H1 (cell line): Measurements from ENCODE around the gene CRIP1. TPM values are rescaled to one million over a fixed set of nuclear protein-coding genes. Genes with fewer than 3 reads are reported as not detected.

Experiments
- CTCF ChIA-PET: fragments of 300-600 bp; sonication (Branson Sonifier 250); formaldehyde crosslinking; loops from one replicate; lab custom pipeline; 2021; ENCODE audit not compliant: partially characterized antibody; lab: Charles Lee
- POLR2A ChIA-PET: fragments of 300-600 bp; sonication (Branson Sonifier 250); formaldehyde crosslinking; loops from one replicate; lab custom pipeline; 2021; ENCODE audit warnings: inconsistent platforms; ENCODE audit not compliant: partially characterized antibody; lab: Charles Lee
- DNase-seq, 2 experiments: peaks; one replicate each; pipeline versions ENCODE4 v3.0.0 to v3.0.0-alpha.2; 2010 to 2022; ENCODE audit warnings: low spot score in 2 of 2, low read depth in 1 of 2, mixed read lengths in 1 of 2
- FAIRE-seq: peaks from 2 replicates; lab custom pipeline; 2011; peaks lifted over from hg19 to GRCh38; lab: Jason Lieb, UNC
- H2AFZ ChIP-seq: 2 replicates; pipeline ENCODE4 v1.8.1; 2012; ENCODE audit warnings: low read length, inconsistent platforms
- H2AK5ac ChIP-seq: 2 replicates; pipeline ENCODE4 v1.6.1; 2013; ENCODE audit warnings: low read depth, low read length
- H2BK120ac ChIP-seq: replicated peaks from 2 replicates; pipeline ENCODE3; 2013; ENCODE audit warnings: low read depth, low read length, inconsistent platforms
- H2BK12ac ChIP-seq: 2 replicates; pipeline ENCODE4 v1.6.1; 2013; ENCODE audit warnings: low read depth, low read length
- H2BK15ac ChIP-seq: 2 replicates; pipeline ENCODE4 v1.6.1; 2013; ENCODE audit warnings: low read length
- H2BK20ac ChIP-seq: 2 replicates; pipeline ENCODE4 v1.6.1; 2013; ENCODE audit warnings: low read length
- H2BK5ac ChIP-seq: 2 replicates; pipeline ENCODE4 v1.6.1; 2013; ENCODE audit warnings: low read depth, low read length
- H3K14ac ChIP-seq: 2 replicates; pipeline ENCODE4 v1.6.1; 2013; ENCODE audit warnings: inconsistent platforms; ENCODE audit not compliant: insufficient read length
- H3K18ac ChIP-seq: 2 replicates; pipeline ENCODE4 v1.6.1; 2013; ENCODE audit warnings: low read length; ENCODE audit errors: extremely low read depth
- H3K23ac ChIP-seq: 2 replicates; pipeline ENCODE4 v1.6.1; 2013; ENCODE audit warnings: inconsistent platforms; ENCODE audit not compliant: insufficient read length
- H3K23me2 ChIP-seq: 2 replicates; pipeline ENCODE4 v1.6.1; 2013; ENCODE audit warnings: low read depth, low read length
- H3K27ac ChIP-seq: 2 replicates; pipeline ENCODE4 v1.6.1; 2011; ENCODE audit warnings: low read depth, low read length, inconsistent platforms
- H3K27me3 ChIP-seq, 4 experiments: replicated peaks in 1 of 4; 1 replicate in 1 of 4; 2 replicates in 3 of 4; pipeline versions ENCODE4 v1.6.1 to v1.8.1; 2011 to 2013; ENCODE audit warnings: low read length in 3 of 4, mild to moderate bottlenecking in 3 of 4, inconsistent platforms in 2 of 4, mixed read lengths in 2 of 4, moderate library complexity in 1 of 4; ENCODE audit not compliant: control insufficient read depth in 3 of 4, insufficient read depth in 3 of 4; ENCODE audit errors: extremely low read depth in 1 of 4
- H3K36me3 ChIP-seq, 4 experiments: 2 replicates each; pipeline versions ENCODE4 v1.6.1 to v1.8.1; 2011 to 2013; ENCODE audit warnings: mild to moderate bottlenecking in 4 of 4, low read length in 3 of 4, moderate library complexity in 2 of 4, control low read depth in 1 of 4, inconsistent platforms in 1 of 4; ENCODE audit not compliant: insufficient read depth in 4 of 4, control insufficient read depth in 2 of 4
- H3K4ac ChIP-seq: replicated peaks from 2 replicates; pipeline ENCODE3; 2013; ENCODE audit warnings: low read length, low read depth, mixed read lengths, inconsistent platforms; ENCODE audit not compliant: insufficient read length
- H3K4me1 ChIP-seq, 4 experiments: replicated peaks in 1 of 4; 1 replicate in 1 of 4; 2 replicates in 3 of 4; pipeline versions ENCODE4 v1.6.1 to v1.8.1; 2011 to 2013; ENCODE audit warnings: low read length in 3 of 4, inconsistent platforms in 2 of 4, mixed read lengths in 1 of 4; ENCODE audit not compliant: insufficient read depth in 4 of 4, control insufficient read depth in 3 of 4
- H3K4me2 ChIP-seq, 2 experiments: 2 replicates each; pipeline versions ENCODE4 v1.6.1 to v1.8.1; 2011 to 2013; ENCODE audit warnings: low read depth in 2 of 2, low read length in 2 of 2, control low read depth in 1 of 2, inconsistent platforms in 1 of 2, mild to moderate bottlenecking in 1 of 2; ENCODE audit not compliant: insufficient read depth in 1 of 2
- H3K4me3 ChIP-seq, 4 experiments: fragments of 200-600, 300-600 bp in 1 of 4; sonication (generic), shearing (Covaris generic), sonication (Bioruptor Twin) in 1 of 4; 2 replicates each; pipeline versions ENCODE4 v1.5.1 to v1.8.1; 2011 to 2016; ENCODE audit warnings: low read length in 4 of 4, low read depth in 3 of 4, control low read depth in 2 of 4, inconsistent platforms in 2 of 4, mild to moderate bottlenecking in 2 of 4, mixed read lengths in 1 of 4, moderate library complexity in 1 of 4; ENCODE audit not compliant: insufficient read depth in 2 of 4; ENCODE audit errors: extremely low read depth in 1 of 4
- H3K56ac ChIP-seq: replicated peaks from 2 replicates; pipeline ENCODE3; 2013; ENCODE audit warnings: low read depth, mild to moderate bottlenecking, mixed read lengths, low read length, inconsistent platforms; ENCODE audit not compliant: insufficient read length
- H3K79me1 ChIP-seq: 2 replicates; pipeline ENCODE4 v1.6.1; 2013; ENCODE audit warnings: low read depth, low read length, control low read depth
- H3K79me2 ChIP-seq, 2 experiments: 2 replicates each; pipeline versions ENCODE4 v1.6.1 to v1.8.1; 2012 to 2013; ENCODE audit warnings: low read length in 2 of 2, mild to moderate bottlenecking in 2 of 2, inconsistent platforms in 1 of 2; ENCODE audit not compliant: insufficient read depth in 2 of 2, control insufficient read depth in 1 of 2
- H3K9ac ChIP-seq, 4 experiments: replicated peaks in 1 of 4; 1 replicate in 1 of 4; 2 replicates in 3 of 4; pipeline versions ENCODE4 v1.6.1 to v1.8.1; 2011 to 2013; ENCODE audit warnings: low read depth in 3 of 4, low read length in 3 of 4, control low read depth in 2 of 4, mild to moderate bottlenecking in 2 of 4, moderate library complexity in 2 of 4, inconsistent platforms in 1 of 4; ENCODE audit errors: extremely low read depth in 1 of 4
- H3K9me3 ChIP-seq, 2 experiments: 2 replicates each; pipeline versions ENCODE4 v1.6.1 to v1.8.1; 2012 to 2013; ENCODE audit warnings: mild to moderate bottlenecking in 2 of 2, moderate library complexity in 2 of 2, control low read depth in 1 of 2, inconsistent platforms in 1 of 2, low read depth in 1 of 2, low read length in 1 of 2, mixed read lengths in 1 of 2; ENCODE audit not compliant: insufficient read depth in 2 of 2
- H4K20me1 ChIP-seq, 2 experiments: replicated peaks in 1 of 2; 2 replicates each; pipeline versions ENCODE3 to v1.8.1; 2011 to 2013; ENCODE audit warnings: inconsistent platforms in 2 of 2, low read length in 2 of 2, mild to moderate bottlenecking in 1 of 2; ENCODE audit not compliant: insufficient read depth in 2 of 2, control insufficient read depth in 1 of 2
- H4K5ac ChIP-seq: 2 replicates; pipeline ENCODE4 v1.6.1; 2013; ENCODE audit warnings: low read length, low read depth, mixed read lengths, inconsistent platforms; ENCODE audit not compliant: insufficient read length
- H4K8ac ChIP-seq: 2 replicates; pipeline ENCODE4 v1.8.0; 2013; ENCODE audit warnings: mild to moderate bottlenecking, moderate library complexity, low read length, inconsistent platforms; ENCODE audit not compliant: insufficient read depth; ENCODE audit errors: extremely low read depth
- H4K91ac ChIP-seq: replicated peaks from 2 replicates; pipeline ENCODE3; 2013; ENCODE audit warnings: low read length, mixed read lengths, inconsistent platforms; ENCODE audit not compliant: insufficient read length
- KDM4A ChIP-seq: IDR thresholded peaks from one replicate; pipeline ENCODE4 v1.7.1; 2012; ENCODE audit warnings: low read depth, mild to moderate bottlenecking, moderate library complexity, low read length, inconsistent platforms; ENCODE audit not compliant: severe bottlenecking
- NANOG ChIP-seq: IDR thresholded peaks from 2 replicates; pipeline ENCODE4 v1.6.1; 2011; ENCODE audit warnings: low read length, low read depth, mild to moderate bottlenecking, inconsistent platforms; ENCODE audit not compliant: insufficient read depth, poor library complexity, severe bottlenecking
- RAD21 ChIP-seq, 2 experiments: IDR thresholded peaks in 1 of 2; conservative IDR thresholded peaks in 1 of 2; 2 replicates each; pipeline ENCODE4 v1.6.1; 2011; ENCODE audit warnings: low read depth in 2 of 2, low read length in 2 of 2, improper control_type of control experiment in 1 of 2, inconsistent platforms in 1 of 2, mild to moderate bottlenecking in 1 of 2, moderate library complexity in 1 of 2
- SIN3A ChIP-seq, 2 experiments: IDR thresholded peaks in 1 of 2; conservative IDR thresholded peaks in 1 of 2; 2 replicates each; pipeline ENCODE4 v1.6.1; 2011 to 2012; ENCODE audit warnings: low read length in 2 of 2, improper control_type of control experiment in 1 of 2, low read depth in 1 of 2, mild to moderate bottlenecking in 1 of 2
- TCF12 ChIP-seq: IDR thresholded peaks from 2 replicates; pipeline ENCODE4 v1.6.1; 2011; ENCODE audit warnings: low read depth, mild to moderate bottlenecking, low read length
- WGBS, 2 experiments: shearing (Covaris generic) in 1 of 2; methylation state at CpG; one replicate each; pipeline versions ENCODE4 v1.1.6 to v1.1.7; 2013 to 2015; ENCODE audit warnings: low lambda C conversion rate in 2 of 2, mixed read lengths in 2 of 2, inconsistent platforms in 1 of 2, low coverage in 1 of 2, missing lambda C conversion rate in 1 of 2; ENCODE audit not compliant: insufficient replicate concordance in 2 of 2, insufficient coverage in 1 of 2, insufficient read length in 1 of 2; ENCODE audit errors: extremely low coverage in 1 of 2, missing lambda C conversion rate in 1 of 2; 5-methylcytosine and 5-hydroxymethylcytosine counted together
- polyA plus RNA-seq, 7 experiments: library from polyadenylated mRNA; depleted of rRNA in 3 of 7; stranded (reverse) in 5 of 7; unstranded in 2 of 7; fragments of >200 nt in 5 of 7; fragments of 200-250 nt in 2 of 7; gene quantifications; 1 replicate in 5 of 7; 2 replicates in 1 of 7; 4 replicates in 1 of 7; pipeline versions ENCODE4 v1.2.1 to v1.2.3, GENCODE V29; 2011 to 2013; ENCODE audit warnings: missing spikeins in 2 of 7, mixed read lengths in 2 of 7
- total RNA-seq: library from RNA; stranded (reverse); fragmentation: NEBNext Ultra II Directional; extraction: Animal tissue kit (Norgen Biotek cat#: 25700); gene quantifications from 2 replicates; pipeline ENCODE4 v1.2.1, GENCODE V29; 2021
- TF ChIP-seq, protein P1 (sequence below), 3 experiments: IDR thresholded peaks; 1 replicate in 2 of 3; 2 replicates in 1 of 3; pipeline versions ENCODE4 v1.5.1 to v1.6.1; 2011; ENCODE audit warnings: low read length in 3 of 3, mild to moderate bottlenecking in 3 of 3, inconsistent platforms in 2 of 3, low read depth in 1 of 3, moderate library complexity in 1 of 3; ENCODE audit not compliant: insufficient read depth in 1 of 3; ENCODE audit errors: control extremely low read depth in 1 of 3

CRIP1 gene
- total and polyA plus RNA-seq, 2 of the 8 experiments (the other 6 are each of a cell fraction or from before 2014, with no cell fraction given) = 1.2 to 2.2 TPM

DNA sequence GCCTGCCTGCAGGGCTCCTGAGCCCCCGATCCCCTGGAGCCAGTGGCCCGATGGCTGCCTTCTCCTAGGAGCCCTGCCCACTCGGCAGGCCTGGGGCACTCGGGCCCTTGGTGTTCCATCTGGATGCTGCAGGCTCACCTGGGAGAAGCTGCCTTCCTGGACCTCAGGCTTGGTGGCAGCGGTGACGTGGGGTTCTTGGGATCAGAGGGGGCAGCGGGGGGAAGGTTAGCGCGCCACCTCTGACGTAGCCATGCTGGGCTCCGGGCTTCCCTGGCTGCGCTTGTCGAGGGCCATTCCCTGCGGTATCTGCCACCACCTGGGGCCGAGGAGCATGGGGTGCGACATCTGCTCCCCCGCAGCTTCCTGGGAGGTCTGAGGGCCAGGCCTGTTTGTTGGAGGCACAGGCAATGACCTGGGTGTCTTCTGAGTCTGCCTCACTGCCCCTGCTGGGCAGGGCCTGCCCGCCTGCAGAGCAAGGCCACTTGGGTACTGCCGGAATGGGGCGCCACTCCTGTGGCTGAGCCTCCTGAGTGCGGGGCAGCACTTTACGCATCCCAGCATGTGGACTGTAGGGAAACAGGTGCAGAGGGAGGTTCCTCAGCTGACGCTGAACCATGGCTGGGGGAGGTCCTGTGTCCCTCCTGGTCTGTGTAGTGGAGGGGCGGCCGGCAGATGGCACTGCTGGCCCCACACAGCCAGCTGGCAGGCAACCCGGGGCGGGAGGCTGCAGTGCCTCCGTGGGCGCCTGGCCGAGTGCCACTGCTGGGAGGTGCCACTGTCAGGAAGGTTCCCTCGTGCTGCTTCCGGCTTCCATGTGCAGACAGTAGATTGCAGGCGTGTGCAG lies 46.8 kb upstream of the CRIP1 start:
- ChIA-PET POLR2A (interaction anchor here (1.5 to 2.6 kb wide), 3 partner anchors 9 to 19 kb away, joined by 3 to 10 read pairs (median 5); no protein-coding TSS in a partner anchor), CTCF (interaction anchor here (1.1 kb wide), 1 partner anchor 32 kb away, joined by 4 read pairs; no protein-coding TSS in a partner anchor)
- H3K27ac ChIP-seq = no peak overlapping the region
- no peaks in the 10 kb centered on the region for H3K27me3 ChIP-seq
- H3K23ac ChIP-seq = no peak overlapping the region
- peaks cover 34% of the 10 kb centered on the region for H3K79me1 ChIP-seq
- FAIRE-seq (no peak), DNase-seq (no peak)
- no peak overlapping the region for H4K91ac ChIP-seq
- no peak overlapping the region for H2BK15ac ChIP-seq
- H2AFZ ChIP-seq = no peak overlapping the region
- H3K36me3 ChIP-seq = peaks cover 0 to 10% (median 2%) of the 10 kb centered on the region in 4 experiments; a peak in 4 of 8 replicates
- no peak overlapping the region for H2BK20ac ChIP-seq
- H3K18ac ChIP-seq = no peak overlapping the region
- H2BK5ac ChIP-seq = no peak overlapping the region
- peaks cover 37 to 49% of the 10 kb centered on the region in 2 experiments for H4K20me1 ChIP-seq
- 94% methylated on average over 29 of the region's 33 CpGs; no CpG with 5 or more reads in 1 of the 2 experiments for WGBS, 2 experiments
- no peaks in the 10 kb centered on the region for H3K9me3 ChIP-seq
- peaks cover 0 to 3% (median 0%) of the 10 kb centered on the region in 4 experiments; a peak in 2 of 7 replicates for H3K4me1 ChIP-seq
- H3K56ac ChIP-seq = no peak overlapping the region
- H4K8ac ChIP-seq = no peak overlapping the region; the same call in 1 of the 2 replicates
- no peak overlapping the region for H4K5ac ChIP-seq
- no peak overlapping the region for H3K14ac ChIP-seq
- H2AK5ac ChIP-seq = no peak overlapping the region
- H3K4me2 ChIP-seq = no peak overlapping the region
- H3K23me2 ChIP-seq = no peaks in the 10 kb centered on the region
- peaks cover 10 to 44% of the 10 kb centered on the region in 2 experiments for H3K79me2 ChIP-seq
- no peak overlapping the region for H3K4ac ChIP-seq
- no peak overlapping the region for H3K9ac ChIP-seq
- no peak overlapping the region for H3K4me3 ChIP-seq
- H2BK12ac ChIP-seq = no peak overlapping the region
- H2BK120ac ChIP-seq = no peak overlapping the region
- TF ChIP-seq RAD21 (IDR thresholded peaks at IDR 0.05 in 1 of 2, conservative IDR thresholded peaks at IDR 0.05 in 1 of 2; ENCODE audit: low read depth in 2 of 2, low read length in 2 of 2) (0 out of 4 replicates have a peak, but pooled peaks of 1 of the 2 experiments have one; percentile 7), TCF12 (no peak), KDM4A (no peak), SIN3A (conservative IDR thresholded peaks at IDR 0.05 in 1 of 2, IDR thresholded peaks at IDR 0.05 in 1 of 2; ENCODE audit: low read depth in 1 of 2, low read length in 2 of 2) (no peak), NANOG (no peak)
- TF ChIP-seq, protein P1, sequence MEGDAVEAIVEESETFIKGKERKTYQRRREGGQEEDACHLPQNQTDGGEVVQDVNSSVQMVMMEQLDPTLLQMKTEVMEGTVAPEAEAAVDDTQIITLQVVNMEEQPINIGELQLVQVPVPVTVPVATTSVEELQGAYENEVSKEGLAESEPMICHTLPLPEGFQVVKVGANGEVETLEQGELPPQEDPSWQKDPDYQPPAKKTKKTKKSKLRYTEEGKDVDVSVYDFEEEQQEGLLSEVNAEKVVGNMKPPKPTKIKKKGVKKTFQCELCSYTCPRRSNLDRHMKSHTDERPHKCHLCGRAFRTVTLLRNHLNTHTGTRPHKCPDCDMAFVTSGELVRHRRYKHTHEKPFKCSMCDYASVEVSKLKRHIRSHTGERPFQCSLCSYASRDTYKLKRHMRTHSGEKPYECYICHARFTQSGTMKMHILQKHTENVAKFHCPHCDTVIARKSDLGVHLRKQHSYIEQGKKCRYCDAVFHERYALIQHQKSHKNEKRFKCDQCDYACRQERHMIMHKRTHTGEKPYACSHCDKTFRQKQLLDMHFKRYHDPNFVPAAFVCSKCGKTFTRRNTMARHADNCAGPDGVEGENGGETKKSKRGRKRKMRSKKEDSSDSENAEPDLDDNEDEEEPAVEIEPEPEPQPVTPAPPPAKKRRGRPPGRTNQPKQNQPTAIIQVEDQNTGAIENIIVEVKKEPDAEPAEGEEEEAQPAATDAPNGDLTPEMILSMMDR (IDR thresholded peaks at IDR 0.05; ENCODE audit: control extremely low read depth in 1 of 3, insufficient read depth in 1 of 3, low read depth in 1 of 3, low read length in 3 of 3) = peak in 1 of 3 experiments; percentile 18; a peak in 1 of 4 replicates
